ENCODE measurements around the gene NUCKS1.

Gene NUCKS1

DNA sequence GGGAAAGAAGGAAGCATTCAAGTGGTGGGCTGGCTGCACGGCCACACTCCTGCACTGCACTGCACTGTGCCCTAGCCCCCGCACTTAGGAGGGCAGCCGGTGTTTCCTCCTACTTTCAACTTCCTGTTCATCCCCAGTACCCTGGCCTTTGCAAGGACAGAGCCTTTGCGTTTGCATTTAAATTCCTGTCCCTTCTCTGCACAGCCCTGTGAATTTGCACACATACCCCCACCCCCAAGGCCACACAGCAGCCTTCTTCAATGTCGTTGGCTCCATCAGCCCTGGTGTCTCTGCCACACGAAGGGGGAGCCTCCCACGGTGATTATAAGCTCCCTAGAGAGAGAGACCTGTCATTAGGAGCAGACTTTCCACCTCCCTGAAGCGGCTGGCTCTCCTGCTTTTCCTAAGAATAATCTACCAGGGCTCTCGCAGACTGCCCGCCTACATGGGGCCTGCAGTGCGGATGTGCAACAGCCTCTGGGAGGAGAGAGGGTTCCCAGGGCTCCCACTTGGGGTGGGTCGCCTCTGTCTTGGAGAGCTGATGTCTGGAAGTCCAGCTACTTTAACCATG, 56.5 kb downstream of the NUCKS1 start:
- DNase-seq = no peak

DNA sequence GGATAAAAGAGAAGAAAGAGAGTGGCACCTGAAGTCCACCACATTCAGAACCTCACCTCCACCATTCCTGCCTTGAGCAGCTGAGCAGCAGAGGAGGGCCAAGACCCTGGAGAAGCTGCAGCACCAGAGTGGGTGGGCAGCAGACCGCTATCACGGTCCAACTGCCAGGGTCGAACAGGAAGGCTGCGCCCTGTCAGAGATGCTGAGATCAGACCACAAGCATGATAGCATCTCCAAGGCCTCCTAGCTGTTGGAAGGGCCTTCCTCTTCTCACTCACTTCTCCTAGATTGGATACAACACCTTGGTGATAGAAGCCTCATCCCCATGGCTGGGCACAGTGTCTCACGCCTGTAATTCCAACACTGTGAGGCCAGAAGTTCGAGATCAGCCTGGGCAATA, 57.6 kb downstream of the NUCKS1 start:
- DNase-seq = no peak

DNA sequence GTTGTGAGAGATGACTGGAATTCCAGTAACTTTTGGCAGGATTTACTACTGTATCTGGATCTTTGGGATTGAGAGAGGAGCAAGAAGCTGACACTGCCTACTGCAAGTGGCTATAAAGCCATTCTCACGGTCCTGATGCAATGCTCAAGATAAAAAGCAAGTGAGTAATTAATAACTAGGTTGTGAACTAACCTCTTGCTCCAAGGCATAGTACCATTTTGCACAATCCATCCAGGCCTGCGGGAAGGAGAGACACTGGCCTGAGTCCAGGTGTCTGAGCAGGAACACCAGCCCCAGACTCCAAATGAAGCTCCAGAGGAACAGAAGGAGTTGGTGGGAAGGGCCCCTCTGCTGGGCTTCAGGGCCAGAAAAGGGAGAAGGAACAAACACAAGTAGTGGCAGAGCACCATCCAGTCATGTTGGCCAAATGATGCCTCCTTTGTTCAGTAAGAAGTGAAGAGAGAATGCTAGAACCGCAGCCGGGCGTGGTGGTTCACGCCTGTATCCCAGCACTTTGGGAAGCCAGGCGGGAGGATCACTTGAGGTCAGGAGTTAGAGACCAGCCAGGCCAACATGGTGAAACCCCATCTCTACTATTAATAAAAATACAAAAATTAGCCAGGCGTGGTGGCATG, 59.7 kb downstream of the NUCKS1 start:
- DNase-seq = no peak

DNA sequence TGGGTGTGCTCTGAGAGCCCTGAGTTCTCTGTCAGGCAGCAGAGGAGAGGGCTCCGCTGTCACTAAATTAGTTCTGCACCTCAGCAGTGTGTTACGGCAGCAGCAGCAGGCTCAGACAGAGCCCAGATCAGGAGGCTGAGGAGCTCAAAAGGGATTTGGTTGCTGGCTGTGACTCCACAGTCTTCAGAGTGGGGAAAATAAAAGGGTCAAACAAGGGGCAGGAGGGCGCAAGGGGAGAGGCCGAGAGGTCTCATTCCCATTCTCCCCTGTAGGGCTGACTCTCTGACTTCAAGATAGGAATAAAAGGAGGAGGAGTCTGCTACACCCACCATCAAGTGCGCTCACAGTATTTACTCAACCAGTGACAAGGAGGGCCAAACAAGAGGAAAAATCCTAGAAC, 60.5 kb downstream of the NUCKS1 start:
- DNase-seq = no peak

DNA sequence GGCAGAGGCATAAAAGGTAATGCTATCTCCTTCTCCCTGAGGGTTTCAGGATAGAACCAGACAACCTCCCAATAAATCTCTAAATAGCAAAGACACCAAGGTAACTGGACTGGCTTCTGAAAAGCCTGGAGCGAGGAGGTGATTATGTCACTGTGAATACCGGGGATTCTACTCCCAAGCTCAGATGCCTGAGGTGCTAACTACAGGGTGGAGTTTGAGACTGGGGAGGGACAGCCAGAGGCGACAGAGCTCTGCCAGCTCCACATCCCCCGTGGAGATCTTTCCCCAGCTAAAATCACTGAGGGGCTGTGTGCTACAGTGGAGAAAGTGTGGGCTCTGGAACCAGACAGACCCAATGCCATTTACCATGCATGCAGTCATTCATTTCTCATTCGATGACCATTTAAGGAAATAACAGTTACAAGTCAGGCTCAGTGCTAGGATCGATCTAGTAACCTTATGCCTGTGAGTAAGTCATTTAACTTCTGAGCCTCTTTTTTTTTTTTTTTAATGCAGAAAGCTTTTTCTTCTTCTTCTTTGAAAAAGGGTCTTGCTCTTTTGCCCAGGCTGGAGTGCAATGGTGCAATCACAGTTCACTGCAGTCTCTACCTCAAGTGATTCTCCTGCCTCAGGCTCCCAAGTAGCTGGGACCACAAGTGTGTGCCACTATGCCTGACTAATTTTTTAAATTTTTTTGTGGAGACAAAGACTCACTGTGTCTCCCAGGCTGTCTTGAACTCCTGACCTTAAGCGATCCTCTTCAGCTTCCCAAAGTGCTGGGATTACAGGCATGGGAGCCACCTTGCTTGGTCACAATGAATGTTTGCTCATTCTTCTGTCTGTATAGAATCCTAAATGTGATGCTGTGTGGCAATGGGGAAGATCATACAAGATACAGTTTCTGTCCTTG, 61.6 kb downstream of the NUCKS1 start:
- DNase-seq = no peak

DNA sequence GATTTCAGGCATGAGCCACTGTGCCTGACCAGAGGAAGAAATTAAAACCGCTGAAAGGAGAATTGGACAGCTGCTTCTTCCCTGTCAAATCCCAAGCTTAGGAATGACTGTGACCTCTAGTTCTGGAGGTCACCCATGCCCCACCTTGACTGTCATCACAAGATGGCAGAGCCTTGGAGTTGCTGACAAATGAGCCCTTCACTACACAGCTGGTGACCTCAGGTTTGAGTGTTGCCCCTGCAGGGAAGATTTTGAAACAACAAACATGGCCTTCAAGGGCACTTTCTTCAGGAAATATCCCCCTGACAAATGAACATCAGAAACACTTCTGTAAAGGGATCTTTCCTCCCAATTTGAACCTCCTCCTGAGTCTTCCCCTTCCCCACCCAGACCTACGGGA, 62.7 kb downstream of the NUCKS1 start:
- no peak for DNase-seq

DNA sequence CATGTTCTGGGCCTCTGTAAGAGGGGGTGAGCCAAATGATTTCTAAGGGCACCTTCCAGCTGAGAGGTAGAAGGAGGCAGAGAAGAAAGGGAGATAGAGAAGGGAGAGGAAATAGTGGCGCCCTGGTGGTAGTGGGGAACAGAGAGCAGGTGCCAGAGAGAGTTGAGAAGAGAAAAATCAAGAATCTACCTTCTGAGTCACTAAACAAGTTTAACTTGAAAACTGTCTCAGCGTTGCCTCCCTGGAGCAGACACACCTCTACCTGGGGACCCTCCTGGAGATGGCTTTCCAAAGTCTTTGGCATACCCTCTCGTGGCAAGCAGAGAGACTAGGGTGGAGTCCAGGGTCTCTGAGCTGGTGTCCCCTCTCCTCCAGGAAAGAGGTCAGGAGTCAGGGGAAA, 68.6 kb downstream of the NUCKS1 start:
- no peak for DNase-seq

DNA sequence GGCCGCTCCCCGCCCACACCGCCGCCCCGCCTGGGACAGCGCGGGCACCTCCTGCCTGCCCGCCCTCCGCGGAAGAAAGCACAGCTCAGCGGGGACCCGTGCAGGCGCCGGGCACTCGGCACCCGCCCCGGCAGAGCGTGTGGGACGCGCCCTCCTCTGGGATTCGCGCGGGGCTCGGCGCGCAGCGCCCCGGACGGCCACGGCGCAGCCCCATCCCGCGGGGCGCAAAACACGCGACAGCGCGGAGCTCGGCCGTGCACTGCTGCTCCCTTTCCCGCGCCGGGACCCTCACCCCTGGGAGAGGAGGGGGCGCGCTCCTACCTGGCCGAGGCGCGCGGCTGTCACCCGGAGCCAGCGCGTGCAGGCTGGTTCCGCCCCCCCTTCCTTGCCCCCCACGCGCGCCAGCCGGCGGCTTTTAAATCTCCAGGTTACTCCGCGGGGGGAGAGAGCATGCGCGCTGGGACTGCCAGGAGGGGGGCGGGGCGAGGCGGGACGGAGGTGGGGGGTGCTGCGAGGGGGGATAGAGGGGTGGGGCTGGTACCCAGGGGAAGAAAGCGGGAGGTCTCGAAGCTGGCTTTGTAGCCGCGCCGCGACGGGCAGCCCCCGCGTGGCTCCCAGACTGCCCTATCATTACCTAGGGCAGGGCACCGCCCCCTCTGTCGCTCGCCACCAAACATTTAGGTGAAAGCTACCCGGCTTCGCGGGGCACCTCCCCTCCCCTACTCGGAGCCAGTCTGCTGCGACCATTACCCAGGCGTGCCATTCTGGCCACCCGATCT, 69.7 kb downstream of the NUCKS1 start, which contains the start of gene SLC45A3:
Gene SLC45A3 (minus strand): TSS at position 437 of the 779 bp plus-strand sequence. CDS start 15,853 bp downstream, outside the sequence.
- peak; percentile 46 for DNase-seq

DNA sequence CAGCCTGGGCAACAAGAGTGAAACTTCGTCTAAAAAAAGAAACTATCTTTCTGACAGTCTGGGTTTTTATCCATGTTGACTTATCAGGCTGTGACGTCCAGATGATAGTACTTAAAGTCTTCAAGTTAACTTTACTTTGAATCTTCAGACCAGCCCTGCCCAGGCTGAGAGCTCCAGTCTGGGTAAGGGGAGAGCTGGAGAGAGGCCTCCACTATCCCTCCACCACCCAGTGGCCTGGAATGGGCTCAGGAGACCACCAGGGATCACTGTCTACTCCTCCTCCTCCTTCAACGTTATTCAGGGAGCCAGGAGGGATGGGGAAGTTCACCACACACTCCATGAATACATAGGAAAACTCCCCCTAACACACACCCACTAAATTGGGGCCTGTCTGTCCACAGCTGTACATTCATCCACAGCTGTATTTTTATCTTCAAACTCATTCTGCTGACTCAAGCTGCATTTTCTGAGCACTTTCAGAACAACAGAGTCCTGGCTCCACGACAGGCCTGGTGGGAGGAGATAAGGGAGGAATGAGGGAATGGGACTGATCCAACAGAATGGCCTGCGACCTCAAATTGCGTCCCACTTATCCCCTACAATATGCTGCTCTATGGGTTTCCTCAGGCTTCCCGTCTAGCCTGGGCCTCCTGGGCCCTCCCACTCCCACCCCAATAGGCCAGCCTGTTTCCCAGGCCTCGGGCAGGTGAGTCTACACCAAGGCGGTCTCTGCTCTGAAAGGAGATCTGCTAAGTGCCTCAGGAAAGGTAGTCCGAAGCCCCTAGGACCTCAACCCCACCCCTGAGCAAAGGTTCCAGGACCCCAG, 71.5 kb downstream of the NUCKS1 start:
- DNase-seq = no peak

DNA sequence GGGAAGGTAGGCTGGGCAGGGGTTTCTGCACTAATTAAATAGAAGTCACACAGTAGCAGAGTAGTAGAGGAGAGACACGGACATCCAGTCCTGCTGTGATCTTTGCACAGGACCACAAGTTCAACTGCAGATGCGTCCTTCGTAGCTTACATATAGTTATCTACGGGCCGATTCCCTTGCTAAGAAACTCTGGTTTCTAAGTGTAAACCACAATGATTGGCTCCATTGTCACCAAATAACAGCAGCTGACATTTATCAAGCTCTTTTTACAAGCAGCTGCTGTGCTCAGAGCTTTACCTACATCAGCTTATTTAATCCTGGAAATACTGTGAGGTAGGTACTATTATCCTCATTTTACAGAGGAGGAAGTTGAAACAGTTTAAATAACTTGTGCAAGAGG, 72.8 kb downstream of the NUCKS1 start:
- no peak for DNase-seq

DNA sequence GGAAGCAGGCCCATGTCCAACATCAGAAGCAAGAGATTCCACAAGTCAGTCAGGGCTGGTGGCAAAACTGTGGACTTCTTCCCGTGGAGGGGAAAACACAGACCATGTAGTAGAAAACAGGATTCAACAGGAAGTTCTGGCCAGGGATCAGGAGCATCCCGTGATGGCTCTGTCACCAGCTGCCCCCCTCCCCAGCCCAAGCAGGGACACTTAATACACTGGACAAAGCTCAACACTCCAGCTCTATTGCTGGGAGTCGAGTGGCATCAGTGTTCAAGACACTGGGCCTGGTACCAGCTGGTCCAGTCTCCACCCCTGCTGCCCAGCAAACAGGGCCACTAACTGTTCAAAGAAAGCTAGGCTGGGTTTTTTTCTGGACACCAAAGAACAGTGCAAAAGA, 73.4 kb downstream of the NUCKS1 start:
- DNase-seq = no peak

DNA sequence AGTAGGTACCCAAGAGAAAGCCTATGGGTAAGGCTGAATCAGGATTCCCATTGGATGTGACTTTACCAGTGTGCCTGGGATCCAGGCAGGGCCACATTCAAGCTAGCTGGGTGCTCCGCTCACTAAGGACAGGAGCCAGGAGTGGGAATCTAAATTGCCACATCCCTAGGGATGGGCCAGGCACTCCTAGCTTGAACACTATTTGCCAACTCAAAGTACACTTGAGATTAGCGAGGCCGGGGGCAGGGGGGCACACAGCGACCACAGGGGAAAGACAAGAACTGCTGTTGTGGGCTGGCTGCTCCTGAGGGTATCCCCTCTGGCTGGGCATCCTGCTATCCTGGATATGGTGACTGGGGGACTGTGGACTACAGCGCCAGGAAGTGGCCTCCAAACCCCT, 74.0 kb downstream of the NUCKS1 start:
- DNase-seq = no peak

DNA sequence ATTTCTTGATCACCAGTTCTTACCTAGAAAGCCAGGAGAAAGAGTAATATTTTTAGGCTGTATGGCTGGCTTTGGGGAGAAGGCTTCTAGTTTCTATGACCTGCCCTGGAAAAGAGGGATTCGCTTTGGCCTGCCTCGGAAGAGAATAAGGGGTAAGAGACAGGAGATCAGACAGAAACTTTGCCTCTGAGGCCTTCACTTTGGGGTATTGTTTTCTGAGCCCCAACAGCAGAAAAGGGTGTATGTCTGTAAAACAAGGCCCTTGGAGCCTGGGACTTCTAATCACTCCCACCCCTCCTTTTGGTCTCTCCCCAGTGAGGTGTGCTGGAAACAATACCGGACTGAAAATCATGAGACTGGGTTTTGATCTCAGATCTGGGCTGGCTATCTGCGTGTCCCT, 74.7 kb downstream of the NUCKS1 start:
- no peak for DNase-seq

DNA sequence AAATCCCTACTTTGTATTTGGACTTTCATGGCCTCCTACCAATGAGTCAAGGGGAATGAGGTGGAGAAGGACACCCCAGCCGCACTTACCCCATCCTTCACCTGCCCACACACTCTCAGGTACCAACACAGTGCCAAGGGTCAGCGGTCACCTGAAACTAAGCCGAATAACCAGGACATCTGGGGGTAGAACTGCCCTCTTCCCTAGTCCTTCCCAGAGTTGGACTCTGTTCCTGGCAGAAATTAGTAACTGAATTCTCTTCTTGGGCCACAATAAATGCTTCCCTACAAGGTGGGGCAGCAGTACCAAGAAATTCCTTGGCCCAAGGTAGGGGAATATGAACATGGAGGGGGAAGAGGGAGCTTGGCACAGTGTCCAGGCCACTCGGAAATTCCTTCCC, 77.0 kb downstream of the NUCKS1 start:
- no peak for DNase-seq

DNA sequence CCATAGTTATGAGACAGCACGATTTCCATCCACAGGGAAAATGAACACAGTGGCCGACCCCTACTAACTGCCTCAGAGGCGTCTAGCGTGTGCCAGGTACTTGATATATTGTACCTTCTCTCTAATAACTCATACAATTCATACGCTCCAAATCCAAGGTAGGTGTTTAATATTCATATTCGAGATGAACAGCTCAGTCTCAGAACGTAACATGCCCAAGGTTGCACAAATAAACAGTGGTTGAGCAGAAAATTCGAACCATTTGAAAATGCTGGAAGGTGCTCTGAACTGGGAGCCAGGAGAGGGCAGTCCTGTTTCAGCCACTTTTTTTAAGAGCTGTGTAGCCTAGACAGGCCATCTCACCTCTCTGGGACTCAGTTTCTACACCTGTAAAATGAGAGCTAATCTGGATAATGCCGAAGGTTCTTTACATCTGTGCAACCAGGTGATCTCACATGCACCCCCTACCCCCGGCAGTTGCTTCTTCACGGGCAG, 77.5 kb downstream of the NUCKS1 start:
- DNase-seq = no peak

DNA sequence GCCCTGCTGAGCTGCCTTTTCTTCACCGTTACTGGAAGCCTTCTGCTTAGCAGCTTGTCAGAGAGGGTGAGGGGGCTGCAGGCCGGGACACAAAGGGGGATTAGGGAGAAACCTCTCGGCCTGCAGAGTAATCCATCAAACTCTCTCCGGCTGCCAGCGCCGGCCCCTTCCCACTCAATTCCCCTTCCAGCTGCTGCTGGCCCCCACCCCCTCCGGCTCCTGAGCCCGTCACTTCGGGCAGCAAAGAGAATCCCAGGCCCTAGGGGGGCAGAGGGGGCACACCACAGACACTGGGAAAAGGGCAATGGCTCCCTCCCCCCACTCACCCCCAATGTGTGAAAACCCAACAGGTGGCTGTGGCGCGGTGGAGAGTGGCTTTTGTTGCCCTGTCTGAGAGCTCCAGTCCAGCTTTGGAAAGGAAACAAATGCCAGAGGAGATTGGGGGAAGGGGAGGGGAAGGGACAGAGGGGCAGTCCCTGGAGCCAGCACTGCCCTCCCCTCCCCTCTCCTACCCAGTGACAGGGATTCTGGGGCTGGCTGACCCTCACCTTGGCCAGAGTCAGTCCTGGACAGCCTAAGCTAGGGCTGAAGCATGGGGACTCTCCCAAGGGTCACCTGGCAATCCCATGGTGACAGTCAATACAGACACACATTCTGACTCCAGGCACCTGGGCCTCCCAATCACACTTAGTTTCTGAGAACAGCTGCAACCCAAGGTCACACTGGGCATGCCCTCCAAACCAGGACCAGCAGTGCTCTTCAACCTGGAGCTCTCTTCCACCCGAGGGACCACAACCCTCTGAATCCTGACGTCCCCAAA, 79.2 kb downstream of the NUCKS1 start:
- DNase-seq = no peak

DNA sequence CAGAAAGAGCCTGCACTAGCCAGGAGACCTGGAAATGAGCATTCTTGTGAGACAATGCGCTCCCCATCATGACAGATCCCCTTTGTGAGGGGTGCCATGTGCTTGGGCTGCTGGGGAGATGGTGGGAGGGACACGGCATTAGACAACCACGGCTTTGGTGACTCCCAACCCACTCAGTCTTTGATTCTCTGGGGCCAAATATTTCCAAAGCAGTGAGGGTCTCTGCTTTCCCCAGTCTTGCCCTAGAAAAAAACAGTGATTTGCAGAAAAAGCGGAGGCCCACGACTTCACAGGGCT, 79.9 kb downstream of the NUCKS1 start:
- no peak for DNase-seq

DNA sequence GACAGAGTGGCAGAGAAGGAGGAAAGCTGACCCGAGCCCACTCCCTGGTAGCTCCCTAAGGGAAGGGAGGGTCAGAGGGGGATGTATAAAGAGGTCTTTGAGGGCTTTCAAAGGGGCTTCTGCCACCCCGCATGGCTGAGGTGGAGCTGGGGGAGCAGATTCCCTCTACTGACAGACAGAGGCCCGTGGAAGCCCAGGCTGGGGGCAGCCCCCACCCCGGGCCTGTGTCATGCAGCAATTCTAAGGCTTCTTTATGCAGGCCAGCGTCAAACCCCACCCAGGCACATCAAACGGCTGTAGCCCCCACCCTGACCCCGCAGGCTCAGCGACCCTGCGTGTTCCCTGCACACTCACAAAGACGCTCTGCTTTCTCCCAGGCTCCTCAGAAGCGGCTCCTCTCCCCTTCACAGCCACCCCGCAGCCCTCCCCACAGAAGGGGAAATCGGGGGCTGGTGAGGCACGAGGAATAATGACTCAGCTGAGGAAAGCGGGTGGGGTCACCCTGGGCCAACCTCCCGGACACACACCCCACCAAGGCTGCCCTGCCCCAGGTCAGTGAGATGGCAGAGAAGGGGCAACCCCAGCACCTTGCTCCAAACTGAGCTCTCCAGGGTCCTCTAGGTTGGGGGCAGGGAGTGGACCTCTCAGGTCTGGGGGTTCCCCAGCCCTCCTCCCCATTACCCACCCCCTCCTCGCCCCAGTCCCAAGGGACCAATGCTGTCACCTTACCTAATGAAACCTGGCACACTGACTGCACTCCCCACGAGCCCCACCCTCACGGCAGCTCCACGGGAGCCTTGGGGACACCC, 80.4 kb downstream of the NUCKS1 start:
- DNase-seq = no peak

DNA sequence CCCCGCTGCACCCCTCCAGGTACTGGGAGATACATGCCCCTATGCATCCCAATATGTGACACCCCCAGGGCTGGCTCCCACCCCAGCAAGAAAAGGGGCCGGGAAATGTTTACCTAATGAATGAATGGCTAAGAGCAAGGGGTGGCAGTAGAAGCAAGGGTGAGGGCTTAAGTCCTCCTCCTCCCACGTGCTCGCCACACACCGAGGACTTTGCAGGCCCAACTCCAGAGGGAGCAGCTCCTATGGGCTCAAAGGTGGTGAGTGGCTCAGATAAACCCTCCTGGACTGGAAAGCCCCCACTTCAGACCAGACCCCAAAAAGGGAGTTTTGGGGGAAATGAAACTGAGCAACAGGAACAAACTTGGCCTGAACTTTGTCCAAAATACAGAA, 81.0 kb downstream of the NUCKS1 start:
- no peak for DNase-seq

DNA sequence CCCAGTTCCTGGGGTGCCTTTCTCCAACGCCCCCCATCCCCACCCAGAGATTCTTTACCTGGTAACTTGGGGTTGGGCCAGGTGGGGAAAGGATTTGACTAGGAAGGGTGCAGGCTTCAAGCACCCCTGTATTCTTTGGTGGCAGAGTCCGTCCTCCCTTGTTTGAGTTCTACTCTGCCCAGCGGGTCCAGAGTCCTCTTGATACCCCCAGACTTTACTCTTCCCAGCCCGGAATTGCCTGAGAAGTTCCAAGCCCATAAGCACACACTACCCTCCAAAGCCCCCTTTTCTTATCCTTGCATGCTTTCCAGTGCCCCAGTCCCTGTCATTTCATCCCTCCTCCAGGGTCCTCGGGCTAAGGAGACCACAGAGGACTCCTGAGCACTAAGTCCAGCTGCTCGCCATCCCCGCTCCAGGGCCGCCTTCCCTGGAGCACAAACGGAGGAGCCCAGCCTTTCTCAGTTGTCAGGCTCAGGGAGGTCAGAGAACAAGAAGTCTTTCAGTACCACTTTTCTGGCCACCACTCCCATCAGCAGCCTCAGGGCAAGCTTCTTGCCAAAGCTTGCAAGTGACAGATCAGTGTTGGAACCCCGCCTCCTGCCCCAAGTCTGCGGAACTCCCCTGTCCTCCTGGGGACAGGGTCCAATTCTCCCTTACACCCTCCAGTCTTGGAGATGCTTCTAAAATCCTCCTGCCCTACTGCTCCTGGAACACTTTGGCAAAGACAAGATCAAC, 81.9 kb downstream of the NUCKS1 start:
- DNase-seq = no peak

Measured in activated naive CD4-positive, alpha-beta T cell treated with Interleukin-2 at 50 U/mL for 16 hours (primary cell).